Type B pancreatic cell (in vitro differentiated cells): ENCODE measurements around the gene SNTG2. TPM values are rescaled to one million over a fixed set of nuclear protein-coding genes. Genes with fewer than 3 reads are reported as not detected.

Source experiments
- DNase-seq: peaks from one replicate; pipeline ENCODE4 v3.0.0; 2021; ENCODE audit warnings: mixed read lengths; ENCODE audit not compliant: unreplicated experiment; ENCODE audit errors: extremely low spot score
- H3K27ac Mint-ChIP-seq: 2 replicates; pipeline ENCODE4 v1.8.0; 2021; ENCODE audit warnings: mild to moderate bottlenecking, mixed read lengths
- H3K27me3 Mint-ChIP-seq: 2 replicates; pipeline ENCODE4 v1.8.0; 2021; ENCODE audit warnings: mixed read lengths
- H3K36me3 Mint-ChIP-seq: 2 replicates; pipeline ENCODE4 v1.8.0; 2021; ENCODE audit warnings: mixed read lengths
- H3K4me1 Mint-ChIP-seq: one replicate; pipeline ENCODE4 v1.8.0; 2021; ENCODE audit warnings: mixed read lengths; ENCODE audit not compliant: unreplicated experiment
- H3K4me3 Mint-ChIP-seq: 2 replicates; pipeline ENCODE4 v1.8.0; 2021; ENCODE audit warnings: mild to moderate bottlenecking, mixed read lengths
- H3K9me3 Mint-ChIP-seq: 2 replicates; pipeline ENCODE4 v1.8.0; 2021; ENCODE audit warnings: mixed read lengths
- CTCF ChIP-seq: fragments of 200-600 bp; sonication (generic); conservative IDR thresholded peaks from 2 replicates; pipeline ENCODE4 v1.5.0; 2021; ENCODE audit warnings: antibody characterized with exemption, mild to moderate bottlenecking
- total RNA-seq: library from RNA; stranded (reverse); gene quantifications from 2 replicates; pipeline ENCODE4 v1.2.1, GENCODE V29; 2021; ENCODE audit warnings: low replicate concordance

Gene SNTG2
- total RNA-seq, 1 donor from 2014 or later: 1.1 TPM

- Mint-ChIP-seq H3K9me3 (no peaks in the 10 kb centered on the region), H3K4me1 (no peaks in the 10 kb centered on the region), H3K27ac (no peak overlapping the region), H3K27me3 (no peaks in the 10 kb centered on the region), H3K4me3 (no peak overlapping the region), H3K36me3 (no peaks in the 10 kb centered on the region)
- TF ChIP-seq CTCF: no peak
- DNase-seq: no peak
Observed at GRCh38 chr2:1360144-1360543, 409.5 kb downstream of the SNTG2 start.

- no peaks in the 10 kb centered on the region for H3K9me3 Mint-ChIP-seq
- no peak overlapping the region for H3K4me3 Mint-ChIP-seq
- no peak for DNase-seq
- no peak for TF ChIP-seq CTCF
- peaks cover 3% of the 10 kb centered on the region for H3K4me1 Mint-ChIP-seq
- no peak overlapping the region for H3K27ac Mint-ChIP-seq
- H3K27me3 Mint-ChIP-seq: no peaks in the 10 kb centered on the region
- no peaks in the 10 kb centered on the region for H3K36me3 Mint-ChIP-seq
Observed at GRCh38 chr2:1360557-1361250, 410.1 kb downstream of the SNTG2 start.

GRCh38 chr2:1363367-1363766 lies 412.7 kb downstream of the SNTG2 start:
- H3K4me1 Mint-ChIP-seq: peaks cover 8% of the 10 kb centered on the region
- no peaks in the 10 kb centered on the region for H3K9me3 Mint-ChIP-seq
- DNase-seq: no peak
- no peak overlapping the region for H3K4me3 Mint-ChIP-seq
- TF ChIP-seq CTCF: no peak
- no peak overlapping the region for H3K27ac Mint-ChIP-seq
- H3K36me3 Mint-ChIP-seq: no peaks in the 10 kb centered on the region
- no peaks in the 10 kb centered on the region for H3K27me3 Mint-ChIP-seq

DNA sequence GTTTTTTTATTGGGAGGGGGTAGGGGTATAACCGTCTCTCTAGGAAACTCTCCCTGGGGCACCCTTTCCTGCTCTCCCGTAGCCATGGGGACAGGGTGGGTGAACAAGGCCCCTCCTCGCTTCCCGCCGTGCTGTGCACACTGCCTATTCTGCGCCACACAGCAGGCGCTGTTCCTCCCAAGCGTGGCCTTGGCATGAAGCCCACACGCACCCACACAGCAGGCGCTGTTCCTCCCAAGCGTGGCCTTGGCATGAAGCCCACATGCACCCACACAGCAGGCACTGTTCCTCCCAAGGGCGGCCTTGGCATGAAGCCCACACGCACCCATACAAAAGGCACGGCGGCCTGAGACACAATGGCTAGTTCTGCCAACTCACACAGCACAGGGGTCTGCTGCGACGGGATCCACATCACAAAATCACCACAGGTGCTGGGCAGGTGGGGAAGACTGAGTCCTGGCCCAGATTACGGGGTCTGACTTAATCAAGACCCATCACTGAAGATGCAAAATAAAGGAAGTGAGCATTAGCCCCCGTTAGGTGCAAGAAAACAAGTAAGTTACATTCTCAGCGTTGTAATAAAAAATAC lies 416.0 kb downstream of the SNTG2 start:
- Mint-ChIP-seq H3K4me3 (no peak overlapping the region), H3K27ac (no peak overlapping the region), H3K4me1 (peaks cover 8% of the 10 kb centered on the region), H3K36me3 (no peaks in the 10 kb centered on the region), H3K9me3 (no peaks in the 10 kb centered on the region), H3K27me3 (no peaks in the 10 kb centered on the region)
- DNase-seq: no peak
- TF ChIP-seq CTCF: no peak

GRCh38 chr2:1367601-1368000 lies 417.0 kb downstream of the SNTG2 start:
- no peak overlapping the region for H3K27ac Mint-ChIP-seq
- H3K4me1 Mint-ChIP-seq: peaks cover 8% of the 10 kb centered on the region
- no peak overlapping the region for H3K4me3 Mint-ChIP-seq
- H3K36me3 Mint-ChIP-seq: no peaks in the 10 kb centered on the region
- no peaks in the 10 kb centered on the region for H3K27me3 Mint-ChIP-seq
- no peaks in the 10 kb centered on the region for H3K9me3 Mint-ChIP-seq
- no peak for DNase-seq
- TF ChIP-seq CTCF: no peak
